Mammary epithelial cell (primary cell): Measurements from ENCODE around the gene RIC1.

Experiments
- CTCF ChIP-seq, 2 donors: IDR thresholded peaks in 1 of 2; conservative IDR thresholded peaks in 1 of 2; 2 replicates each; pipeline ENCODE4 v1.5.1; 2011 to 2012; ENCODE audit warnings: inconsistent platforms in 2 of 2, low read length in 2 of 2, mild to moderate bottlenecking in 2 of 2, control low read depth in 1 of 2, low read depth in 1 of 2; ENCODE audit not compliant: insufficient read depth in 1 of 2; ENCODE audit errors: extremely low read depth in 1 of 2
- EZH2 ChIP-seq: IDR thresholded peaks from 2 replicates; pipeline ENCODE4 v1.6.1; 2012; ENCODE audit warnings: low read length, inconsistent platforms, borderline replicate concordance

GRCh38 chr9:5825223-5825622 lies 196.3 kb downstream of the RIC1 start:
- TF ChIP-seq CTCF (conservative IDR thresholded peaks at IDR 0.05 in 1 of 2, IDR thresholded peaks at IDR 0.05 in 1 of 2; ENCODE audit: extremely low read depth in 1 of 2, insufficient read depth in 1 of 2, low read depth in 1 of 2, low read length in 2 of 2) (no peak), EZH2 (no peak)
